Measurements from ENCODE around the gene ATP6V0C. TPM values are rescaled to one million over a fixed set of nuclear protein-coding genes. Genes with fewer than 3 reads are reported as not detected.

The ATP6V0C gene
- total RNA-seq, 1 donor from 2014 or later, result 117 TPM

GRCh38 chr16:2471016-2471652, 42.6 kb upstream of the ATP6V0C start, which contains the start of gene NTN3:
Gene NTN3, plus strand, starts transcription at chr16:2471297. Its CDS starts 405 bp downstream, at chr16:2471702.
- peaks cover 27% of the 10 kb centered on the region for H3K27me3 Mint-ChIP-seq (ENCODE audit: insufficient read depth)
- H3K27ac Mint-ChIP-seq, result no peak within 1 kb of the TSS
- DNase-seq (ENCODE audit: low spot score), result no peak
- H3K4me1 Mint-ChIP-seq (ENCODE audit: low read depth), result peaks cover 4% of the 10 kb centered on the region
- no peaks in the 10 kb centered on the region for H3K9me3 Mint-ChIP-seq
- H3K36me3 Mint-ChIP-seq (ENCODE audit: low read depth), result no peaks in the 10 kb centered on the region
- intact Hi-C loops (cut with micrococcal nuclease), result no loop called here
- H3K4me3 Mint-ChIP-seq, result no peak within 1 kb of the TSS

DNA sequence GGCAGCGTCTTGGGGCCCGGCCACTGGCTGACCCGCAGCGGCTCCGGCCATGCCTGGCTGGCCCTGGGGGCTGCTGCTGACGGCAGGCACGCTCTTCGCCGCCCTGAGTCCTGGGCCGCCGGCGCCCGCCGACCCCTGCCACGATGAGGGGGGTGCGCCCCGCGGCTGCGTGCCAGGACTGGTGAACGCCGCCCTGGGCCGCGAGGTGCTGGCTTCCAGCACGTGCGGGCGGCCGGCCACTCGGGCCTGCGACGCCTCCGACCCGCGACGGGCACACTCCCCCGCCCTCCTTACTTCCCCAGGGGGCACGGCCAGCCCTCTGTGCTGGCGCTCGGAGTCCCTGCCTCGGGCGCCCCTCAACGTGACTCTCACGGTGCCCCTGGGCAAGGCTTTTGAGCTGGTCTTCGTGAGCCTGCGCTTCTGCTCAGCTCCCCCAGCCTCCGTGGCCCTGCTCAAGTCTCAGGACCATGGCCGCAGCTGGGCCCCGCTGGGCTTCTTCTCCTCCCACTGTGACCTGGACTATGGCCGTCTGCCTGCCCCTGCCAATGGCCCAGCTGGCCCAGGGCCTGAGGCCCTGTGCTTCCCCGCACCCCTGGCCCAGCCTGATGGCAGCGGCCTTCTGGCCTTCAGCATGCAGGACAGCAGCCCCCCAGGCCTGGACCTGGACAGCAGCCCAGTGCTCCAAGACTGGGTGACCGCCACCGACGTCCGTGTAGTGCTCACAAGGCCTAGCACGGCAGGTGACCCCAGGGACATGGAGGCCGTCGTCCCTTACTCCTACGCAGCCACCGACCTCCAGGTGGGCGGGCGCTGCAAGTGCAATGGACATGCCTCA, 41.9 kb upstream of the ATP6V0C start:
- no peaks in the 10 kb centered on the region for H3K36me3 Mint-ChIP-seq (ENCODE audit: low read depth)
- peaks cover 26% of the 10 kb centered on the region for H3K27me3 Mint-ChIP-seq (ENCODE audit: insufficient read depth)
- no peak for DNase-seq (ENCODE audit: low spot score)
- intact Hi-C loops (cut with micrococcal nuclease), result no loop called here
- H3K27ac Mint-ChIP-seq, result no peak overlapping the region
- no peak overlapping the region for H3K4me3 Mint-ChIP-seq
- peaks cover 4% of the 10 kb centered on the region for H3K4me1 Mint-ChIP-seq (ENCODE audit: low read depth)
- H3K9me3 Mint-ChIP-seq, result no peaks in the 10 kb centered on the region

GRCh38 chr16:2472488-2472864, 41.3 kb upstream of the ATP6V0C start:
- no peak for DNase-seq (ENCODE audit: low spot score)
- Mint-ChIP-seq H3K9me3 (no peaks in the 10 kb centered on the region), H3K27ac (no peak overlapping the region), H3K27me3 (ENCODE audit: insufficient read depth) (peaks cover 25% of the 10 kb centered on the region), H3K36me3 (ENCODE audit: low read depth) (no peaks in the 10 kb centered on the region), H3K4me3 (no peak overlapping the region), H3K4me1 (ENCODE audit: low read depth) (peaks cover 4% of the 10 kb centered on the region)
- intact Hi-C loops (cut with micrococcal nuclease), result no loop called here

DNA sequence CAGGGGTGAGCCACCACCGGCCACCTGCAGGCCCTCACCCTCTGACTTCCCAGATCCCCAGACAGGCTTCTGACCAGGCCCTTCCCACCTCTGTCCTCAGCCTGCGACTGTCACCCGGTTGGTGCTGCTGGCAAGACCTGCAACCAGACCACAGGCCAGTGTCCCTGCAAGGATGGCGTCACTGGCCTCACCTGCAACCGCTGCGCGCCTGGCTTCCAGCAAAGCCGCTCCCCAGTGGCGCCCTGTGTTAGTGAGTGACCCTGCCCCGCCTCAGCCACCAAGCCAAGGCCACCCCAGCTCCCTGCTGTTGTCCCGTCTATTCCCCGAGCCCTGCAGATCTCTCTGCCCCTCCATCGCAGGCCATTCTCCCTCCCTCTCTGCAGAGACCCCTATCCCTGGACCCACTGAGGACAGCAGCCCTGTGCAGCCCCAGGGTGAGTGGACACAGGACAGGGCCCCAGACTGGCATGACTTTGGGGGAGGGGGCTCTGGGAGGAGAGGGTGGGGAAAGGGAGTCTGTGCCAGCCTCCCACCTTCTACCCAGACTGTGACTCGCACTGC, 40.8 kb upstream of the ATP6V0C start:
- intact Hi-C loops (cut with micrococcal nuclease), result no loop called here
- H3K27ac Mint-ChIP-seq, result peak overlapping the region; percentile 61
- H3K36me3 Mint-ChIP-seq (ENCODE audit: low read depth), result no peaks in the 10 kb centered on the region
- H3K9me3 Mint-ChIP-seq, result no peaks in the 10 kb centered on the region
- peaks cover 25% of the 10 kb centered on the region for H3K27me3 Mint-ChIP-seq (ENCODE audit: insufficient read depth)
- peaks cover 4% of the 10 kb centered on the region for H3K4me1 Mint-ChIP-seq (ENCODE audit: low read depth)
- DNase-seq (ENCODE audit: low spot score), result no peak
- peak overlapping the region; percentile 72 for H3K4me3 Mint-ChIP-seq

- H3K36me3 Mint-ChIP-seq (ENCODE audit: low read depth), result no peaks in the 10 kb centered on the region
- H3K4me1 Mint-ChIP-seq (ENCODE audit: low read depth), result peaks cover 4% of the 10 kb centered on the region
- peaks cover 24% of the 10 kb centered on the region for H3K27me3 Mint-ChIP-seq (ENCODE audit: insufficient read depth)
- DNase-seq (ENCODE audit: low spot score), result no peak
- intact Hi-C loops (cut with micrococcal nuclease), result no loop called here
- peak overlapping the region; percentile 61 for H3K27ac Mint-ChIP-seq
- H3K9me3 Mint-ChIP-seq, result no peaks in the 10 kb centered on the region
- H3K4me3 Mint-ChIP-seq, result peak overlapping the region; percentile 72
Observed at GRCh38 chr16:2473446-2473926, 40.3 kb upstream of the ATP6V0C start.

GRCh38 chr16:2473999-2474876, 39.5 kb upstream of the ATP6V0C start:
- Mint-ChIP-seq H3K27me3 (ENCODE audit: insufficient read depth) (peaks cover 25% of the 10 kb centered on the region), H3K27ac (peak overlapping the region; percentile 34), H3K36me3 (ENCODE audit: low read depth) (no peaks in the 10 kb centered on the region), H3K9me3 (no peaks in the 10 kb centered on the region), H3K4me3 (peak overlapping the region; percentile 74), H3K4me1 (ENCODE audit: low read depth) (peaks cover 4% of the 10 kb centered on the region)
- intact Hi-C loops (cut with micrococcal nuclease), result loop anchor here (2.0 kb wide), 2 partner anchors 39 to 59 kb away; partner anchors contain the start of gene ATP6V0C
- DNase-seq (ENCODE audit: low spot score), result peak; percentile 44

- H3K36me3 Mint-ChIP-seq (ENCODE audit: low read depth), result no peaks in the 10 kb centered on the region
- DNase-seq (ENCODE audit: low spot score), result peak; percentile 79
- peak within 1 kb of the TSS; percentile 74 for H3K4me3 Mint-ChIP-seq
- no peaks in the 10 kb centered on the region for H3K9me3 Mint-ChIP-seq
- peaks cover 20% of the 10 kb centered on the region for H3K27me3 Mint-ChIP-seq (ENCODE audit: insufficient read depth)
- intact Hi-C loops (cut with micrococcal nuclease), result loop anchor here (1.0 to 2.0 kb wide), 5 partner anchors 12 to 58 kb away; partner anchors contain the start of genes ATP6V0C, CCNF and TEDC2
- peaks cover 4% of the 10 kb centered on the region for H3K4me1 Mint-ChIP-seq (ENCODE audit: low read depth)
- H3K27ac Mint-ChIP-seq, result peak within 1 kb of the TSS; percentile 34
Observed at GRCh38 chr16:2474877-2475412, 38.8 kb upstream of the ATP6V0C start, which contains the start of gene TBC1D24. Gene TBC1D24, plus strand, starts transcription at chr16:2475127. Its CDS starts 21,022 bp downstream, at chr16:2496149.

GRCh38 chr16:2475413-2476344, 38.1 kb upstream of the ATP6V0C start:
- no peak for DNase-seq (ENCODE audit: low spot score)
- no peak overlapping the region for H3K27ac Mint-ChIP-seq
- peaks cover 14% of the 10 kb centered on the region for H3K27me3 Mint-ChIP-seq (ENCODE audit: insufficient read depth)
- peaks cover 4% of the 10 kb centered on the region for H3K4me1 Mint-ChIP-seq (ENCODE audit: low read depth)
- no peaks in the 10 kb centered on the region for H3K36me3 Mint-ChIP-seq (ENCODE audit: low read depth)
- no peaks in the 10 kb centered on the region for H3K9me3 Mint-ChIP-seq
- intact Hi-C loops (cut with micrococcal nuclease), result loop anchor here (1.0 to 2.0 kb wide), 5 partner anchors 12 to 57 kb away; partner anchors contain the start of genes ATP6V0C, CCNF and TEDC2
- peak overlapping the region; percentile 68 for H3K4me3 Mint-ChIP-seq

GRCh38 chr16:2476345-2476720, 37.4 kb upstream of the ATP6V0C start:
- peak overlapping the region; percentile 68 for H3K4me3 Mint-ChIP-seq

GRCh38 chr16:2476741-2477140, 37.0 kb upstream of the ATP6V0C start:
- Mint-ChIP-seq H3K4me3 (peak overlapping the region; percentile 68), H3K4me1 (ENCODE audit: low read depth) (peaks cover 4% of the 10 kb centered on the region), H3K27ac (no peak overlapping the region), H3K9me3 (no peaks in the 10 kb centered on the region), H3K27me3 (ENCODE audit: insufficient read depth) (peaks cover 13% of the 10 kb centered on the region), H3K36me3 (ENCODE audit: low read depth) (no peaks in the 10 kb centered on the region)
- DNase-seq (ENCODE audit: low spot score), result no peak
- intact Hi-C loops (cut with micrococcal nuclease), result no loop called here

More at GRCh38 chr16:2476345-2476720, 37.4 kb upstream of the ATP6V0C start:
- H3K36me3 Mint-ChIP-seq (ENCODE audit: low read depth), result no peaks in the 10 kb centered on the region
- intact Hi-C loops (cut with micrococcal nuclease), result no loop called here
- H3K27me3 Mint-ChIP-seq (ENCODE audit: insufficient read depth), result peaks cover 13% of the 10 kb centered on the region
- H3K9me3 Mint-ChIP-seq, result no peaks in the 10 kb centered on the region
- no peak overlapping the region for H3K27ac Mint-ChIP-seq
- peaks cover 4% of the 10 kb centered on the region for H3K4me1 Mint-ChIP-seq (ENCODE audit: low read depth)
- DNase-seq (ENCODE audit: low spot score), result no peak

GRCh38 chr16:2477327-2477726, 36.4 kb upstream of the ATP6V0C start:
- no peaks in the 10 kb centered on the region for H3K36me3 Mint-ChIP-seq (ENCODE audit: low read depth)
- H3K4me1 Mint-ChIP-seq (ENCODE audit: low read depth), result peaks cover 4% of the 10 kb centered on the region
- intact Hi-C loops (cut with micrococcal nuclease), result no loop called here
- H3K27me3 Mint-ChIP-seq (ENCODE audit: insufficient read depth), result peaks cover 13% of the 10 kb centered on the region
- no peaks in the 10 kb centered on the region for H3K9me3 Mint-ChIP-seq
- H3K4me3 Mint-ChIP-seq, result no peak overlapping the region
- H3K27ac Mint-ChIP-seq, result no peak overlapping the region
- no peak for DNase-seq (ENCODE audit: low spot score)
